Ramos (cell line): ENCODE results near the gene DNAJC5.
"Not testable (repeated sequence)": the region's sequence is repeated elsewhere in the genome, so short reads cannot be mapped to it uniquely, and the experiment has no call there.

ENCODE experiments used
- in situ Hi-C: fragments of 300-500 bp; cut with MboI; formaldehyde crosslinking; loops from one replicate; pipeline ENCODE4 v1.14.3; 2022; ENCODE audit warnings: low sequenced_read_pairs; ENCODE audit not compliant: unreplicated experiment

Gene DNAJC5

GRCh38 chr20:63974402-63975200 lies 79.7 kb downstream of the DNAJC5 start:
- in situ Hi-C loops = no loop called here

GRCh38 chr20:63976511-63976910 lies 81.6 kb downstream of the DNAJC5 start:
- in situ Hi-C loops = not testable (repeated sequence)

- in situ Hi-C loops = no loop called here
Measured at GRCh38 chr20:63976980-63977738, 82.2 kb downstream of the DNAJC5 start.

GRCh38 chr20:63977739-63978276 lies 82.9 kb downstream of the DNAJC5 start:
- in situ Hi-C loops = no loop called here

DNA sequence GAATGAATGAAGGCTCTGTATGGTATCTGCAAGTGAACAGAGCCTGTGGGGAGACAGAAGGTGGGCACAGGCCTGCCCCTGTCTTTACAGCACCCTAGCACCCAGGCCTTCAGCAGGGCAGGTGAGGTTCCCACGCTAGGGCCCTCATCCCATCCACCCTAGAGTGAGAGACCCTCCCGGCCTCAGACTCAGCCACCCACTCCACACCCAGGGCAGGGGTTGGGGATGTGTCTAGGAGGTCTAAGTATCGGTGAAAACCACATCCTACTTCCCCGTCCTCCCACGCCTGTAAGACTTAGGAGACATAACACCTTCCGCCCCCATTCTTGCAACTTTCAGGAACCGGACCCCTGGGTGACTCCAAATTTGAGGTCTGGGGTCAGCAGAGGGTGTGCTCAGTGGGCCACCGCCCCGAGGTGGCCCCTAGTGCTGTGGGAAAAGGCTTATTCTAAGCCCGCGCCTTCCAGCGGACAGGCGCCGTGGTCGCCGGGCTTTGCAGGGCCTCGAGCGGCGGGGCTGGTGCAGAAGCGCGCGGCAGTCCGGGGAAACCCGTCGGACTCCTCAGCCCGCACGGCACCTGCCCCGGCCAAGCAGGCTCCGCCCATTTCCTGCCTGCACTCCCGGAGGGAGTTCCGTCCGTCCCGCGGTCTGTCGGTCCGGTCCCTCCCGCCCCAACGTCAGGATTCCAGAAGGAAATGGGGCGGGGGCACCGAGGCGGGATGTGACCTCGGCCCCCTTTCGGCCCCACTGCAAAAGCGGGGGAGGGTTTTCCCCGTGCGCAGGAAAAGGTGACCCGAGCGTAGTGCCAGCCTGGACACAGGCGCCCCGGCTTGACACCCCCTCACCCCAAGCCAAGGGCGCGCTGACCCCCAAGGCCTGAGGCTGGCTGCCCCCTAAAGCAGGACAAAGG lies 83.6 kb downstream of the DNAJC5 start:
- in situ Hi-C loops = no loop called here

DNA sequence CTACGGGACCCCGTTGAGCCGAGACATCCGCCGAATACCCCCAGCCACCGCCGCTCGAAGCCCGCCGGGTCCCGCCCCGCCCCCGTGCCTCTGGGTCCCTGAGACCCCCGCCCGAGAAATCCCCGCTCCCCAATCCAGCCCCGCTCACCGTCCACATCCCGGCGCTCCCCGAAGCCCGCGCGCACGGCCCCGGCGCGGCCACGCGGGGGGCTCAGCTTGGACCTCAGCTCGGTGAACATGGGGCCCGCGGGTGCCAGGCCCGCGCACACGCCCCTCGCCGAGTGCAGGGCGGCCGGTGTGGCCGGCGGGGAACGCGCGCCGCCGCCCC lies 84.3 kb downstream of the DNAJC5 start:
- in situ Hi-C loops = no loop called here

GRCh38 chr20:63979557-63980316 lies 84.8 kb downstream of the DNAJC5 start, which contains the start of gene SAMD10:
SAMD10 (minus strand) TSS chr20:63979642; CDS start chr20:63979467, 175 bp downstream.
- in situ Hi-C loops = no loop called here

GRCh38 chr20:63980317-63980805 lies 85.4 kb downstream of the DNAJC5 start:
- in situ Hi-C loops = no loop called here

- in situ Hi-C loops = no loop called here
Measured at GRCh38 chr20:63980806-63981728, 86.1 kb downstream of the DNAJC5 start, which contains the start of gene PRPF6. PRPF6 (plus strand) TSS chr20:63981132; CDS start chr20:63981246, 114 bp downstream.

GRCh38 chr20:63982937-63983336 lies 88.0 kb downstream of the DNAJC5 start:
- in situ Hi-C loops = no loop called here
